Fibroblast of mammary gland (primary cell): ENCODE data around the gene CNOT10.

ENCODE experiments used
- DNase-seq: peaks from one replicate; pipeline ENCODE4 v3.0.0-alpha.2; 2010; ENCODE audit warnings: low read depth
- H3K4me3 ChIP-seq: 2 replicates; pipeline ENCODE4 v1.5.1; 2011; ENCODE audit warnings: low read depth, mild to moderate bottlenecking, low read length, moderate library complexity; ENCODE audit not compliant: control insufficient read depth
- TF ChIP-seq, protein P1 (sequence below): conservative IDR thresholded peaks from 2 replicates; pipeline ENCODE4 v1.5.1; 2011; ENCODE audit warnings: low read depth, low read length, inconsistent platforms; ENCODE audit not compliant: control insufficient read depth, insufficient read depth

The CNOT10 gene

GRCh38 chr3:32751377-32751776 is 66.4 kb downstream of the CNOT10 start:
- DNase-seq: no peak
- no peak overlapping the region for H3K4me3 ChIP-seq
- TF ChIP-seq, protein P1, sequence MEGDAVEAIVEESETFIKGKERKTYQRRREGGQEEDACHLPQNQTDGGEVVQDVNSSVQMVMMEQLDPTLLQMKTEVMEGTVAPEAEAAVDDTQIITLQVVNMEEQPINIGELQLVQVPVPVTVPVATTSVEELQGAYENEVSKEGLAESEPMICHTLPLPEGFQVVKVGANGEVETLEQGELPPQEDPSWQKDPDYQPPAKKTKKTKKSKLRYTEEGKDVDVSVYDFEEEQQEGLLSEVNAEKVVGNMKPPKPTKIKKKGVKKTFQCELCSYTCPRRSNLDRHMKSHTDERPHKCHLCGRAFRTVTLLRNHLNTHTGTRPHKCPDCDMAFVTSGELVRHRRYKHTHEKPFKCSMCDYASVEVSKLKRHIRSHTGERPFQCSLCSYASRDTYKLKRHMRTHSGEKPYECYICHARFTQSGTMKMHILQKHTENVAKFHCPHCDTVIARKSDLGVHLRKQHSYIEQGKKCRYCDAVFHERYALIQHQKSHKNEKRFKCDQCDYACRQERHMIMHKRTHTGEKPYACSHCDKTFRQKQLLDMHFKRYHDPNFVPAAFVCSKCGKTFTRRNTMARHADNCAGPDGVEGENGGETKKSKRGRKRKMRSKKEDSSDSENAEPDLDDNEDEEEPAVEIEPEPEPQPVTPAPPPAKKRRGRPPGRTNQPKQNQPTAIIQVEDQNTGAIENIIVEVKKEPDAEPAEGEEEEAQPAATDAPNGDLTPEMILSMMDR: no peak

- no peak overlapping the region for H3K4me3 ChIP-seq
- DNase-seq: no peak
- TF ChIP-seq, protein P1: no peak
Observed at GRCh38 chr3:32755761-32756160, 70.8 kb downstream of the CNOT10 start.

DNA sequence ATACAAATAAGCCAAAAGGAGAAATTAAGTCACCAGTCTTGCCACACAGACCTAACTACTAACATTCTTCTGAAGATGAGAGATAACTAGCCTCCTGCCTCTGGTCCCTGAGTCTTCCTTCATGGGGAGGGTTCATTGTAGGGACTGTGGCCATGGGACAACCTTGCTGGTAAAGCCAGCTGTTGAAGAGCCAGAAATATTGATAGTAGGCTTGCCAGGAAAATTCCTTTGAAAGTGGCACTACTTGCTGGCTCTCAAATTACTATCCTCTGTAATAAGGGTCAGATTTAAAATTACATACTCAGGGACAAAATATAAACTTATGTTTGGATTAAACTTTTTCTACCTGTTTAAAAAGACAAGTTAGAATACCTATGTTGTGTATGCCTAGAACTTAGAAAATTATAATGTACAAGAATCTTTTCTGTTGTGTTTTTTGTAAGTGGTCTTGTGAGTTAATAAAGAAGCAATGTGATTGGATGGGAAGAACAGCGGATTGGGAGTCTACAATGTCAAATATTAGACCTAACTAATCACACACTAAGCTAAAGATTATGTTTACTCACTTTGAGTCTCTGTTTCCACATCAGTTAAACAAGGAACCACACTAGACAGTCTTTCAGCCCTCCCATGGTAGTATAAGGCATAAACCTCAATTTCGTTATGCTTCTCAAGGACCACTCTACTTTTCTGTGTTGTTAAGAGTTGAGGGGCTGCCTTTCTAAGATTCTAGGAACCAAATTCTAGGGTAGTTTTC is 72.8 kb downstream of the CNOT10 start:
- TF ChIP-seq, protein P1: no peak
- DNase-seq: no peak
- no peak overlapping the region for H3K4me3 ChIP-seq

DNA sequence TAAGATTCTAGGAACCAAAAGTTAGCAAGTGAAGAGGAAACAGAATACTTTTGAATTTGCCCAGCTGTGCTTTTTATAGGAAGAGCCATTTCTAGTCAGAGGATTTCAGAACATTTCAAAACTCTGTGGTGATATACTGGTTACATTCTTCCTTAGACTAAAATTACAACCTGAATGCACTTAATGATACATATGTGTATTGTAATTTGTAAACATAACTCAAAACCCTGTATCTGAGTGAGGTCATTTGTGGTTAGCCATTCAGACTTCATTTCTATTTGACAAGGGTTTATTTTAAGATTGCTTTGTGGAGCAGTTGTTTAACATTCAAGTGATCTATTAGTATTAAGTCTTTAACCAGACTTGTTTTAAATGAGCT is 73.4 kb downstream of the CNOT10 start:
- DNase-seq: peak; percentile 11
- TF ChIP-seq, protein P1: no peak
- H3K4me3 ChIP-seq: no peak overlapping the region

GRCh38 chr3:32759342-32759741 is 74.4 kb downstream of the CNOT10 start:
- TF ChIP-seq, protein P1: no peak
- no peak for DNase-seq
- no peak overlapping the region for H3K4me3 ChIP-seq

- DNase-seq: no peak
- H3K4me3 ChIP-seq: no peak overlapping the region
- TF ChIP-seq, protein P1: no peak
Observed at GRCh38 chr3:32764481-32764880, 79.5 kb downstream of the CNOT10 start.
